22Rv1 (cell line): Measurements from ENCODE around the gene LOXL1.

ENCODE experiments used
- ZFX ChIP-seq: fragments of 450-650 bp; IDR thresholded peaks from 2 replicates; pipeline ENCODE4 v1.6.1; 2017; ENCODE audit warnings: antibody characterized with exemption, borderline replicate concordance
- TF ChIP-seq, protein P1 (sequence below): fragments of 450-650 bp; IDR thresholded peaks from 2 replicates; pipeline ENCODE4 v1.5.1; 2017; ENCODE audit warnings: mild to moderate bottlenecking

DNA sequence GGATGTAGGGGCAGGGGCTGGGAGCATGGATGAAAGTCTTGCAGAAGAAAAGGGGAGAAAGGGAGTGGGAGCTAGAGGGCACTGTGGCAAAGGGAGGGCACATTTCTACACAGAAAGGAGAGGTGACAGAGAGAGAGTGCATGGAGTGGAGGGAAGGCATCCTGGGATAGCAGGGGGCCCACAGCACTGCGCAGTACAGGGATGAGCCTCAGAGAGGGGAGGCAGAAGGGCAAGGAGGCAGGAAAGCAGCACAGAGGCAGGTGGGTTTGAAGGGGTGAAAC lies 60.5 kb downstream of the LOXL1 start:
- TF ChIP-seq, protein P1, sequence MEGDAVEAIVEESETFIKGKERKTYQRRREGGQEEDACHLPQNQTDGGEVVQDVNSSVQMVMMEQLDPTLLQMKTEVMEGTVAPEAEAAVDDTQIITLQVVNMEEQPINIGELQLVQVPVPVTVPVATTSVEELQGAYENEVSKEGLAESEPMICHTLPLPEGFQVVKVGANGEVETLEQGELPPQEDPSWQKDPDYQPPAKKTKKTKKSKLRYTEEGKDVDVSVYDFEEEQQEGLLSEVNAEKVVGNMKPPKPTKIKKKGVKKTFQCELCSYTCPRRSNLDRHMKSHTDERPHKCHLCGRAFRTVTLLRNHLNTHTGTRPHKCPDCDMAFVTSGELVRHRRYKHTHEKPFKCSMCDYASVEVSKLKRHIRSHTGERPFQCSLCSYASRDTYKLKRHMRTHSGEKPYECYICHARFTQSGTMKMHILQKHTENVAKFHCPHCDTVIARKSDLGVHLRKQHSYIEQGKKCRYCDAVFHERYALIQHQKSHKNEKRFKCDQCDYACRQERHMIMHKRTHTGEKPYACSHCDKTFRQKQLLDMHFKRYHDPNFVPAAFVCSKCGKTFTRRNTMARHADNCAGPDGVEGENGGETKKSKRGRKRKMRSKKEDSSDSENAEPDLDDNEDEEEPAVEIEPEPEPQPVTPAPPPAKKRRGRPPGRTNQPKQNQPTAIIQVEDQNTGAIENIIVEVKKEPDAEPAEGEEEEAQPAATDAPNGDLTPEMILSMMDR = no peak
- no peak for TF ChIP-seq ZFX
